OCI-LY7 (cell line): ENCODE measurements around the gene RAD23B. TPM values are rescaled to one million over a fixed set of nuclear protein-coding genes. Genes with fewer than 3 reads are reported as not detected.

Experiments used
- BruUV-seq: library from RNA; stranded (reverse); fragments of 400-500 nt; replicated peaks from 2 replicates; lab custom pipeline; 2021; lab: Mats Ljungman, UMichigan
- CTCF ChIA-PET: fragments of 300-600 bp; sonication (Branson Sonifier 250); formaldehyde crosslinking; loops from one replicate; lab custom pipeline; 2022; ENCODE audit warnings: antibody characterized with exemption; ENCODE audit not compliant: unreplicated experiment; lab: Charles Lee
- POLR2A ChIA-PET: fragments of 300-600 bp; sonication (Branson Sonifier 250); formaldehyde crosslinking; loops from one replicate; lab custom pipeline; 2022; ENCODE audit warnings: antibody characterized with exemption; lab: Charles Lee
- DNase-seq: peaks from one replicate; pipeline ENCODE4 v3.0.0-alpha.2; 2015; ENCODE audit warnings: low spot score
- H2AFZ ChIP-seq: fragments of 200-600 bp; sonication (generic), shearing (Covaris generic); 2 replicates; pipeline ENCODE4 v1.6.1; 2014; ENCODE audit warnings: mild to moderate bottlenecking, antibody characterized with exemption, low read length, moderate library complexity
- H3K27ac ChIP-seq: fragments of 200-600 bp; sonication (generic); 2 replicates; pipeline ENCODE4 v1.5.1; 2014; ENCODE audit warnings: mixed run types, low read depth, mild to moderate bottlenecking, moderate library complexity, low read length, inconsistent platforms; ENCODE audit not compliant: poor library complexity, severe bottlenecking
- H3K36me3 ChIP-seq: fragments of 200-600 bp; sonication (generic); 2 replicates; pipeline ENCODE4 v1.6.1; 2014; ENCODE audit warnings: mild to moderate bottlenecking, antibody characterized with exemption, low read length, moderate library complexity, mixed read lengths; ENCODE audit not compliant: insufficient read depth
- H3K4me1 ChIP-seq: fragments of 200-600 bp; sonication (generic); 2 replicates; pipeline ENCODE4 v1.5.1; 2014; ENCODE audit warnings: mild to moderate bottlenecking, low read length; ENCODE audit not compliant: insufficient read depth, poor library complexity, severe bottlenecking
- H3K4me2 ChIP-seq: fragments of 200-600 bp; sonication (generic); 2 replicates; pipeline ENCODE4 v1.6.1; 2014; ENCODE audit warnings: mild to moderate bottlenecking, low read length
- H3K4me3 ChIP-seq: fragments of 200-600 bp; sonication (generic); 2 replicates; pipeline ENCODE4 v1.5.1; 2014; ENCODE audit warnings: mild to moderate bottlenecking, low read depth, low read length; ENCODE audit not compliant: poor library complexity, severe bottlenecking
- H3K79me2 ChIP-seq: fragments of 200-600 bp; sonication (generic); 2 replicates; pipeline ENCODE4 v1.6.1; 2016; ENCODE audit warnings: low read depth, mild to moderate bottlenecking, low read length, moderate library complexity, mixed read lengths; ENCODE audit not compliant: insufficient read depth
- H3K9me2 ChIP-seq: fragments of 200-600 bp; sonication (generic); 2 replicates; pipeline ENCODE4 v1.6.1; 2016; ENCODE audit warnings: mild to moderate bottlenecking, low read length, mixed read lengths; ENCODE audit not compliant: insufficient read depth
- H3K9me3 ChIP-seq: fragments of 200-600 bp; sonication (generic); 2 replicates; pipeline ENCODE4 v1.6.1; 2014; ENCODE audit warnings: mild to moderate bottlenecking, mixed run types, low read length, mixed read lengths
- H4K20me1 ChIP-seq: fragments of 200-600 bp; sonication (generic); 2 replicates; pipeline ENCODE4 v1.6.1; 2014; ENCODE audit warnings: mild to moderate bottlenecking, antibody characterized with exemption, low read length, moderate library complexity, mixed read lengths; ENCODE audit not compliant: insufficient read depth
- CTCF ChIP-seq: fragments of 200-600 bp; sonication (generic); conservative IDR thresholded peaks from 2 replicates; pipeline ENCODE4 v1.5.1; 2014; ENCODE audit warnings: mild to moderate bottlenecking, antibody characterized with exemption, low read length, moderate library complexity, mixed read lengths
- EZH2phosphoT487 ChIP-seq: fragments of 200-600 bp; sonication (generic); IDR thresholded peaks from 2 replicates; pipeline ENCODE4 v1.6.1; 2018; ENCODE audit warnings: low read depth, borderline replicate concordance, mild to moderate bottlenecking, mixed run types, antibody characterized with exemption, low read length, moderate library complexity, mixed read lengths
- intact Hi-C: fragments of 100-400 bp; cut with micrococcal nuclease; formaldehyde crosslinking; loops from one replicate; pipeline ENCODE4 v1.10.0; 2022; ENCODE audit not compliant: unreplicated experiment
- total RNA-seq, 2 experiments: library from RNA; depleted of rRNA in 1 of 2; stranded (reverse); fragments of >200 nt in 1 of 2; shearing (Covaris generic) in 1 of 2; gene quantifications; 2 replicates each; pipeline ENCODE4 v1.2.3, GENCODE V29; 2014 to 2022

The RAD23B gene
- total RNA-seq, 2 experiments from 2014 or later, result 67.3 to 120 TPM

- CTCF ChIA-PET, result interaction anchor here (0.7 to 1.1 kb wide), 2 partner anchors 106 to 114 kb away, joined by 3 read pairs; no protein-coding TSS in a partner anchor
- POLR2A ChIA-PET, result no interaction called here
- BruUV-seq, result no TSS peak
Measured at GRCh38 chr9:107237873-107238272, 45.2 kb upstream of the RAD23B start.

GRCh38 chr9:107239474-107239873, 43.6 kb upstream of the RAD23B start:
- ChIA-PET POLR2A (interaction anchor here (0.7 to 1.3 kb wide), 2 partner anchors 31 to 101 kb away, joined by 3 to 4 read pairs; no protein-coding TSS in a partner anchor), CTCF (interaction anchor here (0.5 to 1.2 kb wide), 2 partner anchors 60 to 101 kb away, joined by 3 to 7 read pairs; no protein-coding TSS in a partner anchor)
- H3K9me2 ChIP-seq, result no peaks in the 10 kb centered on the region
- no peaks in the 10 kb centered on the region for H3K4me1 ChIP-seq
- peak; percentile 53 for DNase-seq
- no TSS peak for BruUV-seq
- no peaks in the 10 kb centered on the region for H4K20me1 ChIP-seq
- TF ChIP-seq CTCF, result peak; percentile 72
- no peak for TF ChIP-seq EZH2phosphoT487
- no peak overlapping the region for H3K27ac ChIP-seq
- H3K4me2 ChIP-seq, result no peak overlapping the region
- no peak overlapping the region for H3K4me3 ChIP-seq
- no peaks in the 10 kb centered on the region for H3K36me3 ChIP-seq
- no peak overlapping the region for H2AFZ ChIP-seq
- intact Hi-C loops, result loop anchor here (1.0 kb wide), 1 partner anchor 102 kb away; no protein-coding TSS in a partner anchor
- H3K9me3 ChIP-seq, result no peaks in the 10 kb centered on the region
- H3K79me2 ChIP-seq, result no peaks in the 10 kb centered on the region

More at GRCh38 chr9:107237873-107238272, 45.2 kb upstream of the RAD23B start:
- H3K4me3 ChIP-seq, result no peak overlapping the region
- H3K4me2 ChIP-seq, result no peak overlapping the region
- H3K79me2 ChIP-seq, result no peaks in the 10 kb centered on the region
- no peak overlapping the region for H2AFZ ChIP-seq
- H3K4me1 ChIP-seq, result no peaks in the 10 kb centered on the region
- no peaks in the 10 kb centered on the region for H3K9me3 ChIP-seq
- intact Hi-C loops, result no loop called here
- H3K27ac ChIP-seq, result no peak overlapping the region
- no peaks in the 10 kb centered on the region for H4K20me1 ChIP-seq
- no peaks in the 10 kb centered on the region for H3K9me2 ChIP-seq
- TF ChIP-seq EZH2phosphoT487 (no peak), CTCF (no peak)
- no peak for DNase-seq
- no peaks in the 10 kb centered on the region for H3K36me3 ChIP-seq

GRCh38 chr9:107240260-107240659, 42.8 kb upstream of the RAD23B start:
- Histone ChIP-seq H3K4me3 (no peak overlapping the region), H2AFZ (no peak overlapping the region), H3K4me2 (no peak overlapping the region), H3K9me2 (no peaks in the 10 kb centered on the region), H3K79me2 (no peaks in the 10 kb centered on the region), H3K9me3 (no peaks in the 10 kb centered on the region), H3K4me1 (no peaks in the 10 kb centered on the region), H3K36me3 (no peaks in the 10 kb centered on the region), H3K27ac (no peak overlapping the region), H4K20me1 (no peaks in the 10 kb centered on the region)
- ChIA-PET CTCF (interaction anchor here (0.5 to 1.2 kb wide), 3 partner anchors 59 to 101 kb away, joined by 3 to 8 read pairs (median 7); no protein-coding TSS in a partner anchor), POLR2A (interaction anchor here (1.1 to 1.3 kb wide), 2 partner anchors 101 to 104 kb away, joined by 4 to 6 read pairs; no protein-coding TSS in a partner anchor)
- TF ChIP-seq CTCF, result no peak
- no peak for TF ChIP-seq EZH2phosphoT487
- no peak for DNase-seq
- no TSS peak for BruUV-seq
- intact Hi-C loops, result no loop called here
